Right atrium auricular region (tissue), 2 donors: ENCODE measurements around the gene SCN7A. TPM values are rescaled to one million over a fixed set of nuclear protein-coding genes. Genes with fewer than 3 reads are reported as not detected.
A peak's percentile ranks its signal among the peaks of the same experiment; 100 is the strongest.

Source experiments
- DNase-seq: peaks from one replicate; pipeline ENCODE4 v3.0.0-alpha.2; 2019; ENCODE audit warnings: low spot score
- H3K27ac ChIP-seq, 2 donors: fragments of 200-600 bp; sonication (generic); 1 replicate in 1 of 2; 2 replicates in 1 of 2; pipeline ENCODE4 v1.5.1; 2016 to 2019
- H3K27me3 ChIP-seq, 2 donors: fragments of 200-600 bp; sonication (generic); one replicate each; pipeline versions ENCODE4 v1.5.1 to v1.6.0; 2017 to 2019
- H3K36me3 ChIP-seq: fragments of 200-600 bp; sonication (generic); one replicate; pipeline ENCODE4 v1.5.1; 2016
- H3K4me1 ChIP-seq, 2 donors: fragments of 200-600 bp; sonication (generic); one replicate each; pipeline versions ENCODE4 v1.5.1 to v1.6.0; 2017 to 2019
- H3K4me3 ChIP-seq, 2 donors: fragments of 200-600 bp; sonication (generic); 1 replicate in 1 of 2; 2 replicates in 1 of 2; pipeline ENCODE4 v1.5.1; 2017 to 2019; ENCODE audit warnings: mild to moderate bottlenecking in 1 of 2, moderate library complexity in 1 of 2
- H3K9me3 ChIP-seq, 2 donors: fragments of 200-600 bp; sonication (generic); one replicate each; pipeline ENCODE4 v1.5.1; 2019
- total RNA-seq, 2 donors: library from RNA; depleted of rRNA; stranded (reverse); fragments of >200 nt; gene quantifications; one replicate each; pipeline ENCODE4 v1.1.0, GENCODE V29; 2016
- TF ChIP-seq, protein P1 (sequence below), 2 donors: fragments of 200-600 bp; sonication (generic); IDR thresholded peaks; one replicate each; pipeline ENCODE4 v1.5.1; 2019; ENCODE audit warnings: antibody characterized with exemption in 2 of 2

Gene SCN7A
- total RNA-seq, 2 donors from 2014 or later: 6.2 to 30.6 TPM

- TF ChIP-seq, protein P1, sequence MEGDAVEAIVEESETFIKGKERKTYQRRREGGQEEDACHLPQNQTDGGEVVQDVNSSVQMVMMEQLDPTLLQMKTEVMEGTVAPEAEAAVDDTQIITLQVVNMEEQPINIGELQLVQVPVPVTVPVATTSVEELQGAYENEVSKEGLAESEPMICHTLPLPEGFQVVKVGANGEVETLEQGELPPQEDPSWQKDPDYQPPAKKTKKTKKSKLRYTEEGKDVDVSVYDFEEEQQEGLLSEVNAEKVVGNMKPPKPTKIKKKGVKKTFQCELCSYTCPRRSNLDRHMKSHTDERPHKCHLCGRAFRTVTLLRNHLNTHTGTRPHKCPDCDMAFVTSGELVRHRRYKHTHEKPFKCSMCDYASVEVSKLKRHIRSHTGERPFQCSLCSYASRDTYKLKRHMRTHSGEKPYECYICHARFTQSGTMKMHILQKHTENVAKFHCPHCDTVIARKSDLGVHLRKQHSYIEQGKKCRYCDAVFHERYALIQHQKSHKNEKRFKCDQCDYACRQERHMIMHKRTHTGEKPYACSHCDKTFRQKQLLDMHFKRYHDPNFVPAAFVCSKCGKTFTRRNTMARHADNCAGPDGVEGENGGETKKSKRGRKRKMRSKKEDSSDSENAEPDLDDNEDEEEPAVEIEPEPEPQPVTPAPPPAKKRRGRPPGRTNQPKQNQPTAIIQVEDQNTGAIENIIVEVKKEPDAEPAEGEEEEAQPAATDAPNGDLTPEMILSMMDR (IDR thresholded peaks at IDR 0.05): peak in 1 of 2 donors; percentile 13
- Histone ChIP-seq H3K4me1 (no peaks in the 10 kb centered on the region), H3K4me3 (no peak overlapping the region), H3K9me3 (no peaks in the 10 kb centered on the region), H3K36me3 (no peaks in the 10 kb centered on the region), H3K27ac (no peak overlapping the region), H3K27me3 (no peaks in the 10 kb centered on the region)
- DNase-seq: no peak
Observed at GRCh38 chr2:166419616-166419934, 74.5 kb downstream of the SCN7A start.

- Histone ChIP-seq H3K27me3 (no peaks in the 10 kb centered on the region), H3K27ac (no peak overlapping the region), H3K4me3 (no peak overlapping the region), H3K36me3 (no peaks in the 10 kb centered on the region), H3K4me1 (no peaks in the 10 kb centered on the region), H3K9me3 (no peaks in the 10 kb centered on the region)
- DNase-seq: no peak
- TF ChIP-seq, protein P1 (IDR thresholded peaks at IDR 0.05): no peak
Observed at GRCh38 chr2:166418853-166419615, 75.0 kb downstream of the SCN7A start.

GRCh38 chr2:166417669-166418068, 76.4 kb downstream of the SCN7A start:
- no peak overlapping the region for H3K4me3 ChIP-seq
- no peak for DNase-seq
- no peaks in the 10 kb centered on the region for H3K36me3 ChIP-seq
- TF ChIP-seq, protein P1 (IDR thresholded peaks at IDR 0.05): peak in 1 of 2 donors; percentile 27
- H3K27me3 ChIP-seq: no peaks in the 10 kb centered on the region
- H3K4me1 ChIP-seq: no peaks in the 10 kb centered on the region
- no peak overlapping the region for H3K27ac ChIP-seq
- no peaks in the 10 kb centered on the region for H3K9me3 ChIP-seq

DNA sequence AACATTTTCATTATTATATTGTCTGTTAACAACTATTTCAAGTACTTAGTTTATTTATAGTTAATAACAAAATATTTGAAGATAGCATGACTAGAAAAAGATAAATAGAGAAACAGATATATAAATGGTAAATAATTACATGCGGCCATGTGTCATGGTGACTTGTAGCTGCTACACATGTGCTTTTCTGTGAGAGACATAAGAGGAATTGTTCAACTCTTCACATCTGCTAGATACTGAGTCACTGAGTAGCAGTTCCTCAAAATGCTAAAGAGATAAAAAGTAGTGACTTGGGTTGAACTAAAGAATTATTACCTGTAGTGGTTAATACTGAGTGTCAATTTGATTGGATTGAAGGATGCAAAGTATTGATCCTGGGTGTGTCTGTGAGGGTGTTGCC, 80.8 kb downstream of the SCN7A start:
- Histone ChIP-seq H3K36me3 (no peaks in the 10 kb centered on the region), H3K4me1 (no peaks in the 10 kb centered on the region), H3K27me3 (no peaks in the 10 kb centered on the region), H3K4me3 (no peak overlapping the region), H3K9me3 (no peaks in the 10 kb centered on the region), H3K27ac (no peak overlapping the region)
- TF ChIP-seq, protein P1 (IDR thresholded peaks at IDR 0.05): no peak
- DNase-seq: no peak

GRCh38 chr2:166411473-166412230, 82.4 kb downstream of the SCN7A start:
- DNase-seq: no peak
- H3K27me3 ChIP-seq: no peaks in the 10 kb centered on the region
- H3K4me3 ChIP-seq: no peak overlapping the region
- H3K9me3 ChIP-seq: no peaks in the 10 kb centered on the region
- H3K27ac ChIP-seq: no peak overlapping the region
- TF ChIP-seq, protein P1 (IDR thresholded peaks at IDR 0.05): no peak
- no peaks in the 10 kb centered on the region for H3K36me3 ChIP-seq
- no peaks in the 10 kb centered on the region for H3K4me1 ChIP-seq
